GM12878 (cell line): ENCODE measurements around the gene IARS2. TPM values are rescaled to one million over a fixed set of nuclear protein-coding genes. Genes with fewer than 3 reads are reported as not detected.
A peak's percentile ranks its signal among the peaks of the same experiment; 100 is the strongest.

ENCODE experiments used
- ATAC-seq: fragments of 200-7000 bp; cut with Tn5 transposase; 3 replicates; pipeline ENCODE4 v1.9.1; 2020; ENCODE audit warnings: mild to moderate bottlenecking, moderate library complexity
- BruUV-seq: library from RNA; stranded (reverse); fragments of 400-500 nt; replicated peaks from 2 replicates; lab custom pipeline; 2021; lab: Mats Ljungman, UMichigan
- CTCF ChIA-PET: fragments of 300-600 bp; sonication (Branson Sonifier 250); formaldehyde crosslinking; extraction: SDS; loops from one replicate; lab custom pipeline; 2021; ENCODE audit warnings: inconsistent platforms; lab: Yijun Ruan, JAX
- POLR2A ChIA-PET: fragments of 350-600 bp; formaldehyde crosslinking; extraction: SDS; loops from one replicate; lab custom pipeline; 2021; ENCODE audit warnings: inconsistent platforms; lab: Charles Lee
- RAD21 ChIA-PET: fragments of 300-600 bp; sonication (Branson Sonifier 250); formaldehyde crosslinking; loops from one replicate; lab custom pipeline; 2023; ENCODE audit warnings: antibody characterized with exemption; ENCODE audit not compliant: unreplicated experiment; lab: Charles Lee
- SMC1A ChIA-PET: fragments of 300-600 bp; sonication (Branson Sonifier 250); formaldehyde crosslinking; loops from one replicate; lab custom pipeline; 2023; ENCODE audit not compliant: unreplicated experiment, uncharacterized antibody; lab: Charles Lee
- DNase-seq: peaks from one replicate; pipeline ENCODE4 v3.0.0-alpha.2; 2011; ENCODE audit warnings: low read depth, low spot score
- FAIRE-seq: peaks from 3 replicates; lab custom pipeline; 2011; peaks lifted over from hg19 to GRCh38; lab: Jason Lieb, UNC
- H2AFZ ChIP-seq: 2 replicates; pipeline ENCODE4 v1.6.0; 2011; ENCODE audit warnings: low read depth, low read length, control low read depth; ENCODE audit not compliant: control insufficient read depth
- H3K27ac ChIP-seq: 2 replicates; pipeline ENCODE4 v1.5.1; 2011; ENCODE audit warnings: control low read depth; ENCODE audit not compliant: control insufficient read depth, insufficient read depth
- H3K27me3 ChIP-seq, 2 experiments: replicated peaks in 1 of 2; 2 replicates each; pipeline versions ENCODE4 v1.6.0 to v1.6.1; 2011; ENCODE audit warnings: low read length in 1 of 2; ENCODE audit not compliant: control insufficient read depth in 2 of 2, insufficient read depth in 2 of 2
- H3K36me3 ChIP-seq, 2 experiments: 2 replicates each; pipeline ENCODE4 v1.5.1; 2011; ENCODE audit warnings: low read length in 1 of 2; ENCODE audit not compliant: control insufficient read depth in 2 of 2, insufficient read depth in 2 of 2
- H3K4me1 ChIP-seq: 2 replicates; pipeline ENCODE4 v1.6.1; 2011; ENCODE audit warnings: mild to moderate bottlenecking, low read length, moderate library complexity, mixed read lengths; ENCODE audit not compliant: control insufficient read depth, insufficient read depth
- H3K4me2 ChIP-seq: 2 replicates; pipeline ENCODE4 v1.6.0; 2011; ENCODE audit warnings: control low read depth; ENCODE audit not compliant: control insufficient read depth, insufficient read depth
- H3K4me3 ChIP-seq: fragments of 200-600 bp; sonication (generic); 2 replicates; pipeline ENCODE4 v1.5.1; 2016
- H3K79me2 ChIP-seq: 2 replicates; pipeline ENCODE4 v1.6.0; 2011; ENCODE audit warnings: low read length; ENCODE audit not compliant: control insufficient read depth, insufficient read depth
- H3K9ac ChIP-seq: 2 replicates; pipeline ENCODE4 v1.8.0; 2011; ENCODE audit warnings: low read length, control low read depth, mixed read lengths; ENCODE audit not compliant: control insufficient read depth, insufficient read depth
- H3K9me3 ChIP-seq: replicated peaks from 3 replicates; pipeline ENCODE4 v1.5.1; 2011; ENCODE audit warnings: mild to moderate bottlenecking, low read length; ENCODE audit not compliant: control insufficient read depth, insufficient read depth
- H4K20me1 ChIP-seq: 2 replicates; pipeline ENCODE4 v1.6.0; 2011; ENCODE audit not compliant: control insufficient read depth, insufficient read depth
- CBX3 ChIP-seq: fragments of 200-600 bp; sonication (generic); IDR thresholded peaks from 2 replicates; pipeline ENCODE4 v1.6.1; 2016; ENCODE audit warnings: low read depth, borderline replicate concordance
- CTCF ChIP-seq, 3 experiments: IDR thresholded peaks in 2 of 3; conservative IDR thresholded peaks in 1 of 3; 2 replicates each; pipeline ENCODE4 v1.5.1; 2011; ENCODE audit warnings: low read depth in 3 of 3, low read length in 3 of 3, mild to moderate bottlenecking in 3 of 3, control low read depth in 2 of 3, moderate library complexity in 2 of 3, inconsistent platforms in 1 of 3, mixed read lengths in 1 of 3; ENCODE audit not compliant: control insufficient read depth in 2 of 3, insufficient read depth in 1 of 3; ENCODE audit errors: extremely low read depth in 1 of 3
- RAD21 ChIP-seq: IDR thresholded peaks from 2 replicates; pipeline ENCODE4 v1.6.1; 2011; ENCODE audit warnings: mild to moderate bottlenecking, low read depth, low read length, moderate library complexity; ENCODE audit not compliant: insufficient read depth
- RB1 ChIP-seq: fragments of 450-650 bp; formaldehyde crosslinking; IDR thresholded peaks from 2 replicates; pipeline ENCODE4 v1.6.1; 2017; ENCODE audit warnings: mild to moderate bottlenecking, borderline replicate concordance
- SMARCA5 ChIP-seq: fragments of 450-650 bp; IDR thresholded peaks from 2 replicates; pipeline ENCODE4 v1.6.1; 2017; ENCODE audit warnings: mild to moderate bottlenecking
- SMC3 ChIP-seq: IDR thresholded peaks from 2 replicates; pipeline ENCODE4 v1.6.1; 2011; ENCODE audit warnings: low read length, improper control_type of control experiment, borderline replicate concordance
- WGBS: methylation state at CpG from one replicate; pipeline ENCODE4 v1.1.6; 2016; ENCODE audit warnings: low lambda C conversion rate; ENCODE audit not compliant: insufficient replicate concordance, insufficient coverage; ENCODE audit errors: missing lambda C conversion rate; 5-methylcytosine and 5-hydroxymethylcytosine counted together
- in situ Hi-C: fragments of 300-500 bp; cut with MboI; formaldehyde crosslinking; loops from 9 replicates; pipeline ENCODE4 v1.14.3; 2018; ENCODE audit warnings: mixed read lengths
- intact Hi-C: fragments of 100-400 bp; cut with micrococcal nuclease; formaldehyde crosslinking; loops from one replicate; pipeline ENCODE4 v1.14.2; 2022; ENCODE audit not compliant: unreplicated experiment
- polyA plus RNA-seq, 11 experiments: library from polyadenylated mRNA; depleted of rRNA in 4 of 11; unstranded in 6 of 11; stranded (reverse) in 5 of 11; fragments of >200 nt; fragmentation: Nextera tagmentation in 4 of 11; fragmentation: Illumina TruSeq in 1 of 11; extraction: Ambion mirVana in 4 of 11; extraction: Trizol in 1 of 11; gene quantifications; 1 replicate in 1 of 11; 2 replicates in 10 of 11; pipeline versions ENCODE4 v1.2.1 to v1.2.3, GENCODE V29; 2011 to 2016; ENCODE audit warnings: inconsistent platforms in 2 of 11, missing spikeins in 2 of 11, low read depth in 1 of 11
- total RNA-seq, 4 experiments: library from RNA; depleted of rRNA in 3 of 4; stranded (reverse); fragments of >200 nt in 3 of 4; fragmentation: Illumina TruSeq in 1 of 4; extraction: Trizol in 1 of 4; gene quantifications; 2 replicates each; pipeline versions ENCODE4 v1.2.1 to v1.2.3, GENCODE V29; 2013 to 2021

IARS2 gene
- total and polyA plus RNA-seq, 10 of the 15 experiments (the other 5 are each of a cell fraction or from before 2014, with no cell fraction given) = 23.7 to 100 (median 66.8) TPM

- intact Hi-C loops (loop anchor here (1.0 kb wide), 1 partner anchor 586 kb away; no protein-coding TSS in a partner anchor), in situ Hi-C loops (no loop called here)
- BruUV-seq = no TSS peak
- TF ChIP-seq CBX3 (no peak), SMC3 (peak; percentile 32; the same call in 1 of the 2 replicates), RB1 (no peak), CTCF (IDR thresholded peaks at IDR 0.05 in 2 of 3, conservative IDR thresholded peaks at IDR 0.05 in 1 of 3; ENCODE audit: control insufficient read depth in 2 of 3, extremely low read depth in 1 of 3, insufficient read depth in 1 of 3, low read depth in 3 of 3, low read length in 3 of 3) (peak in 2 of 3 experiments; percentile 34 to 53; a peak in 3 of 6 replicates), SMARCA5 (no peak), RAD21 (peak; percentile 47; the same call in 1 of the 2 replicates)
- RAD21 ChIA-PET = interaction anchor here (0.6 to 1.6 kb wide), 9 partner anchors 18 to 544 kb away, joined by 3 to 6 read pairs (median 4); no protein-coding TSS in a partner anchor
- H3K36me3 ChIP-seq = peaks cover 0 to 29% of the 10 kb centered on the region in 2 experiments; a peak in 3 of 4 replicates
- no peaks in the 10 kb centered on the region for H3K79me2 ChIP-seq
- ATAC-seq (peak; percentile 67), DNase-seq (no peak), FAIRE-seq (no peak)
- no peak overlapping the region for H3K4me2 ChIP-seq
- H2AFZ ChIP-seq = no peak overlapping the region
- no peaks in the 10 kb centered on the region for H3K27me3 ChIP-seq
- H3K9me3 ChIP-seq = no peaks in the 10 kb centered on the region
- SMC1A ChIA-PET = interaction anchor here (1.3 to 3.2 kb wide), 6 partner anchors 15 to 587 kb away, joined by 4 to 16 read pairs (median 6); no protein-coding TSS in a partner anchor
- 100% methylated on average over 1 of the region's 1 CpG for WGBS
- no peak overlapping the region for H3K27ac ChIP-seq
- H3K4me1 ChIP-seq = no peaks in the 10 kb centered on the region
- POLR2A ChIA-PET = interaction anchor here (0.7 kb wide), 1 partner anchor 162 kb away, joined by 3 read pairs; no protein-coding TSS in a partner anchor
- H3K4me3 ChIP-seq = no peak overlapping the region
- no peak overlapping the region for H3K9ac ChIP-seq
- H4K20me1 ChIP-seq = no peaks in the 10 kb centered on the region
- CTCF ChIA-PET = interaction anchor here (0.6 to 8.3 kb wide), 17 partner anchors 8 to 544 kb away, joined by 3 to 101 read pairs (median 4); no protein-coding TSS in a partner anchor
Measured at GRCh38 chr1:220189750-220190347, 95.9 kb downstream of the IARS2 start.
